NCI-H2196 treated with DMSO at 0.1 percent for 48 hours (cell line): ENCODE measurements around the gene MAML3.

Source experiments
- DNase-seq: peaks from one replicate; lab custom pipeline; 2025; ENCODE audit not compliant: unreplicated experiment; lab: John Stamatoyannopoulos, UW

MAML3 gene

DNA sequence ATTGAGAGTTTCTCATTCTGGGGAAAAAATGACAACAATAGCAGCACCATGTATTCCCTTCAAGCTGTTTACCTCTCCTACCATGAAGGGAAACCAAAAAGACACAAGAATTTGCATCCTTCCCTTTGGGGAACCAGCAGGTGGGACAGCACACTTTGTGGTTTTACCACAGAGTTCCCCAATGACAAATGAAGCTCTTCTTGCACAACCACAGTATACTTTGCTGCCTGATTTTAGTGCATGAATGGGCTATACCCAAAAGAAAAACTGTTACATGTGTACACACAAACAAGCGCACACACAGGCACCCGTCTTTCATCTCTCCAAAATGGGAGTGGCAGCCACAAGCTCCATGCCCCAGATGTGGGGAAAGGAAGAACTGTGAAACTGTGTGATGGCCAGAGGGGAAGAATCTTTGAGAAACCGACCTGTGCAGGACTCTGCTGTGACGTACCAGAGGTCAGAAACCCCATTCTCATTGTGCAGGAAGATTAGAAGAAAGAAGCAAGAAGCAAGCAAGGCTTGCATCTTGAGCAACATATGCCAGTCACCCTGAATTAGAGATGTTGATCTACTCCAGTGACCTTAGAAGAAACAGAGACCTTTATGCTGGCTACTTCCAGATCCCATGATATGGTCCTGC is 2.7 kb upstream of the MAML3 start:
- DNase-seq, result no peak

GRCh38 chr4:140154572-140154891 is 548 bp upstream of the MAML3 start:
- no peak for DNase-seq

- no peak for DNase-seq
Observed at GRCh38 chr4:140153419-140153717, 616 bp downstream of the MAML3 start.

DNA sequence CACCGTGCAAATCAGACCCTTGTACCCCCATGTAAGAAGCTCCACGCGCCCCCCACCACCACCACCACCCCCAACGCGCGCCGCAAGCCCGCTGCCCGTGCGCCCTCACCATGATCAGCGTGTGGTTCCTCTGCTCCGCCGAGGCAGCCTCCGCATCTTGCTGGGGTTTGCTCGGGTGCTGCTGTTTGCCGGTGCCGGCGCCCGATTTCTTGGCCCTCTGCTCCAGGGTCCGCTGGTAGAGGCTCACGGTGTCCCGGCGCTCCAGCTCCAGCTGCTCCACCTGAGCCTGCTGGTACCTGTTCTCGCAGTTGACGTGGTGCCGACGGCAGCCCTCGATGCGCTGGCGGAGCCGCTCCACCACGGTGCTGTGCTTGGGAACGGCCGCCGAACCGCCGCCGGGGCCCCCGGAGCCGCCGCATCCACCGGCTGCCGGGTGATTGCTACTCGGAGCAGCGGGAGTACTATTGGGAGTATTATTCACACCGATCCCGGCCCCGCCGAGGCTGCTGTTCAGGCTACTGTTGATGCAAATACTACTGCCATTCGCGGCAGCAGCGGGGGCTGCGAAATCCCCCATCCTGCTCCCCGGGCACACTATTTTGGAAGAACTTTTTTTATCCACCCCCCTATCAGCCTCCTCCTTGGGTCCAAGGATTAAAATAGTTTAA is 1.1 kb downstream of the MAML3 start:
- DNase-seq, result no peak

DNA sequence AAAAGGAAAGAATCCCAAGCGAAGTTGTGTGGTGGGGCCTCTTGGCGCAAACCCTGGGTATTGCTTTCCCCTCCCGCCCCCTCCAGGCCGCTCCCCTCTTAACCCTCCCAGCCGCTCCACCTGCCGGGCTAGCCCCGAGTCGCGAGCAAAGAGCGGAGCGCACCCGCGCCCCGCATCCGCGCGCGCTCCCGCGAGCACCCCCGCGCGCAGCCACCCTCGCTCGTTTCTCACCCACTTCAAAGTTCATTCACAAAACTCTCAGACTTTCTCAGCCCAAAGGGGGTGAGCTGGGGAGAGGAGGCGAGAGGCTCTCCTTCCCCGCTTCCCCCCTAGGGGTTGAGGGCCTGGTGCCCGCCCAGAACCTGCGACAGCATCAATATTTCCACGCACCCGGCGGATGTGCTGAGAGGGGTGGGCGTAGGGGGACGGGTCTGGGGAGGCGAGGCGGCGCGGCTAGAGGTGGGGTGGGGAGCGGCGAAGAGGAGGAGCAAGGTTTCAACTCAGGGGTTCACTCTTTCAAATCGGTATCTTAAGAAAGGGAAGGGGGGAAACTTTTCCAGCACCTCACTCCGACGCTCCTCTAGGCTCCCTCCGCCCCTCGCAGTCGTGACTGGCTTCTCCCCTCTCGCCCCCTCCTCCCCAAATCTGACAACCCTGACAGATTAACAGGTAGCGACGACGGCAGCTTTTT is 1.8 kb downstream of the MAML3 start:
- DNase-seq, result peak; percentile 73

GRCh38 chr4:140151699-140152012 is 2.3 kb downstream of the MAML3 start:
- peak; percentile 73 for DNase-seq

- DNase-seq, result peak; percentile 76
Observed at GRCh38 chr4:140150886-140151698, 2.9 kb downstream of the MAML3 start.

GRCh38 chr4:140150636-140150885 is 3.4 kb downstream of the MAML3 start:
- DNase-seq, result no peak

DNA sequence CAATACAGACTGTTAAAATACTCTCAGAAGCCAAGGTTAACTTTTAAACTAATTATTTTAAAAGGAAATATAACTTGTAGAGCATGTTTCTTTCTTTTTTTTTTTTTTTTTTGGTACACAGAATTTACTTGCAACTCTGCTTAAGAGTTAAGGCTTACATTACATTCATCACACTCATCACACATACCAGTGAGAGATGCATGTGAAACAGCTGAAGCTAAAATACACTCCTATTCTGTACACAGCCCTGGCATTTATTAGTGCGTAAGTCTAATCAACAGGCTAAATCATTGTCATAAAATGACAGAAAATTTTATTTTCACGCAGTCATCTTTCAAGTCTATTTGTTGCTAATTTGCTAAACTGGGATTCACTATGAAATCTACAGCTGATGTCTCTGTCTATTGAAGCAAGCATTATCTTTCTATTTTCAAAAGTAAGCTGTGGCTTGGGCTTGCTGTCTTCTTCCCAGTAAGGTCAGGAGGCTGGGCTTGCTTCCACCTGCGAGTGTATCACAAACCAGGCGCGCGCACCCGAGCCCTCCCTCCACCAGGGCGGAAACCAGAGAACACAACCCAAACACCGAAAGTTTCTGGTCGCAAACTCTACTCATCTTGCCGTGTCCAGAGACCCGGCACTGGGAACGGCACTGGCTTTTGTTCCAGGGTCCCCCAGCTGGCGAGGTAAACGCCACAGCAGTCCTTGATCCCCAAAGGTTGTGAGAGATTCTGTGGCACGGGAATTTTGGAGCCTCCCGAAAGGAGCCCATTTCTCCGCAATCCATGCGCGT is 3.9 kb downstream of the MAML3 start:
- DNase-seq, result peak; percentile 23

GRCh38 chr4:140144050-140144449 is 9.9 kb downstream of the MAML3 start:
- no peak for DNase-seq

- peak; percentile 53 for DNase-seq
Observed at GRCh38 chr4:140141210-140141835, 12.7 kb downstream of the MAML3 start.

- DNase-seq, result no peak
Observed at GRCh38 chr4:140140566-140140965, 13.4 kb downstream of the MAML3 start.

DNA sequence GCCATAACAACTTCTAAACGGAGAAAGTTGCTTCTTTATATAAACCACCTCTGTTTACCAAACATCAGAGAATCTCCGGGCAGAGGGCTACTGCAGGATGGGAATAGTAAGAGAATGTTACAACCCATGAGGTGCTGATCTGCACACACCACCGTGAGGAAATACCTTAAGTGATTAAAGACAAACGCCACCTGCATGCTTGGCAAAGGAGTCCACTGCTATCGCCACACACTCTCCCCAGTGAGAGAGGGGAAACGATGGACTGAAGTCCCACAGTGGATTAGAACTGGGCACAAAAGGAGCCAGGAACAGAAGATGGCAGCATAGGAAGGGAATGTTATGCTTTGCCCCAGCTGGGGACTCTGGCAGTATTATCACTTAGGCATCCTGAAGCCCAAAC is 15.6 kb downstream of the MAML3 start:
- DNase-seq, result no peak

DNA sequence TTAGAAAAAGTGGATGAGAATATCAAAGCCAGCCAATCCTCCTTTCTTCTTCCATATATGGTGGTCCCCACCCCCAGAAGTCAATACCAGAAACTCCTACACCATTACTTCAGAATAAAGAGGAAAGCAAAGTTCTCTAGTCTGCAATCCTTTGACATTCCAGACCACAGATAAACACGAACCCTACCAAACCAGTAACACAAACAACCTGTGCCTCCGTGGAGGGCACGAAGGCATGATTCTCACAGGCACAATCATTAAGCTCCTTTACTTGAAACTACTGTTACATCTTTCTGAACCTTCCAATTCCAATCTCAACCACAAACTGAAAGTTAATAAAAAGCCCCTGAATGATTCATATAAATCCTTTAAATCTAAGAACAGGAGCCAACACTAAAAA is 16.3 kb downstream of the MAML3 start:
- DNase-seq, result no peak

DNA sequence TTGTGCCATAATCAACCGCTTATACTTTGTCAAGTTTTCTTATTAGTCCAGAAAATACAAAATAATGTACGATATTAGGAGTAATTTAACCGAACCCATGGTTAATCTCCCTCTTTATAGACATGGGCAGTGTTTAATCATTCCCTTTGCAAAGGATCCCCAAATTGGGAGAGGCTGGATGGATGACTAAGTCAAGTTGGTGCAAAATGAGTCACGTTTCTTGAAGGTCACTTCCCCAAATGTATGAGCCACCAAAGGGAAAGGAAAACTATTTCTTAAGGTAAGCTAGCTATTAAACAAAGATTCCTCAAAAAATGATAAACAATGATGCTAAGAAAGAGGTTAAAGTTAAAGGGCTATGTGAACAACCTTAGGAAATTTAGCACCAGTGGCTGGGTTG is 17.5 kb downstream of the MAML3 start:
- no peak for DNase-seq

- DNase-seq, result peak; percentile 10
Observed at GRCh38 chr4:140135529-140136088, 18.4 kb downstream of the MAML3 start.

DNA sequence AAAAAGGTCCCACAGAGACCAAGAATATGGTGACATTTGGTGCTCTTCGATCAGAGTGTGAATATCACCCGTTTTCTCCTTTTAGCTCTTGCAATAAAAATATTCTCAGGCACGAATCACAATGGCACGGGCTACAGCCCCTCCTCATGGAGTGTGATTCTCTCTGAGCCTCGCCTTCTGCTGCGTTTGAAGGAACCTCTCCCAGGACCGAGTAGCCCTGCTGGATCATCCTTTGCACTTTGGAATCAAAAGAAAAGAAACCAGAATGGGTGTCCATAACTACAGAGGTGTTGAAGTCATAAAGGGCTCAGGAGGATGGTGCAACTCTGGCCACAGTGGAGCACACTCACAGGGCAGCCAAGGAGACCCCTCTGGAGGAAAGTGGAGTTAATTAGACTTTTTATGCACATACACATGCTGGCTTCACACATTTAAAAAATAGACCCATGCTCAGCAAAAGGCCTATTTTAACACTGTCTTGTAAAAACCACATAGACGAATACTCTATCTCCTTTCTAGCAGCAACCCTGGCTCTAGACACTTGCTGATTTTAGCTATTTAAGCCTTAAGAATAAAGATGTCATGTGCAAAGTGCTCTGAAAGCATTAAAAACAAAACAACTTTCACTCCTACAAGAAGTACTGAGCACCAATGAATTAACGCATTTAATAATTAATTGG is 19.1 kb downstream of the MAML3 start:
- DNase-seq, result no peak

- no peak for DNase-seq
Observed at GRCh38 chr4:140133576-140133975, 20.4 kb downstream of the MAML3 start.

- no peak for DNase-seq
Observed at GRCh38 chr4:140131675-140132229, 22.2 kb downstream of the MAML3 start.

- DNase-seq, result no peak
Observed at GRCh38 chr4:140130677-140131076, 23.3 kb downstream of the MAML3 start.
